ENCODE data around the gene GBF1.

DNA sequence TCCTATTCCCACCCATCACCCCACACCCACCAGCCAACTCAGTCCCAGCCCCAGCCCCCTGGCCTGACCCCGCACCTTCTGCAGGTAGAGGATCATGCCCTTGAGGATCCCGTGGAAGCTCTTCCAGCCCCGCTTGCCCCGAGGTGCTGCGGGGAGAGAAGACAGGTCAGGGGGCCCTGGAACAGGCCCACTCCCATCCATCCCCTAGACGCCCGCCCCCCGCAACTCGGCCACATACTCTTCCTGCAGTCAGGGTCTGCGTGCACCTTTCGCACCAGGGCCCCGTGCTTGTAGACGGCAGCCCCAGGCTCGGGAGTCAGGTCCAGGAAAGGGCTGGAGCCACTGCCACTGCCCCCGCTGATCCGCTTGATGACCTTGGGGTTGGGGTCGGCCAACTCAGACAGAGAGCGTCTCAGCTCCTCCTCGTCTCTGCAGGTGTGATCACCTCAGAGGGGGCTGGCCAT is 159.8 kb downstream of the GBF1 start:
- no peak for TF ChIP-seq CTCF (IDR thresholded peaks at IDR 0.05)
- TF ChIP-seq POLR2A (IDR thresholded peaks at IDR 0.05), result no peak

All from right lobe of liver (tissue), 4 donors.